HCT116 (cell line): ENCODE results near the gene DMKN.

Source experiments
- ATF3 ChIP-seq: IDR thresholded peaks from 2 replicates; pipeline ENCODE4 v1.6.1; 2012
- CTCF ChIP-seq, 3 experiments: fragments of 200-600 bp in 1 of 3; sonication (generic) in 1 of 3; IDR thresholded peaks in 2 of 3; conservative IDR thresholded peaks in 1 of 3; 2 replicates each; pipeline ENCODE4 v1.5.1; 2012 to 2017; ENCODE audit warnings: low read depth in 2 of 3, low read length in 2 of 3, antibody characterized with exemption in 1 of 3, borderline replicate concordance in 1 of 3, control low read depth in 1 of 3, mild to moderate bottlenecking in 1 of 3, mixed read lengths in 1 of 3, mixed run types in 1 of 3, moderate library complexity in 1 of 3; ENCODE audit not compliant: insufficient read depth in 1 of 3
- EZH2 ChIP-seq: fragments of 200-600 bp; sonication (generic); IDR thresholded peaks from 2 replicates; pipeline ENCODE4 v1.6.1; 2017; ENCODE audit warnings: antibody characterized with exemption, mixed run types
- POLR2A ChIP-seq: IDR thresholded peaks from 2 replicates; pipeline ENCODE4 v1.7.0; 2011; ENCODE audit warnings: borderline replicate concordance; ENCODE audit not compliant: insufficient read depth, insufficient read length; ENCODE audit errors: extremely low read depth
- RAD21 ChIP-seq: IDR thresholded peaks from 2 replicates; pipeline ENCODE4 v1.6.1; 2012; ENCODE audit warnings: low read depth, mild to moderate bottlenecking
- REST ChIP-seq: IDR thresholded peaks from 2 replicates; pipeline ENCODE4 v1.6.1; 2012; ENCODE audit warnings: low read depth
- TCF7L2 ChIP-seq: IDR thresholded peaks from 2 replicates; pipeline ENCODE4 v1.7.0; 2011; ENCODE audit warnings: borderline replicate concordance, inconsistent platforms; ENCODE audit not compliant: insufficient read depth, insufficient read length; ENCODE audit errors: extremely low read depth
- ZBTB33 ChIP-seq: IDR thresholded peaks from 2 replicates; pipeline ENCODE4 v1.6.1; 2011; ENCODE audit warnings: mild to moderate bottlenecking, low read length, moderate library complexity; ENCODE audit not compliant: insufficient replicate concordance; ENCODE audit errors: extremely low read depth
- ZFX ChIP-seq: fragments of 450-650 bp; IDR thresholded peaks from 2 replicates; pipeline ENCODE4 v1.6.1; 2017

GRCh38 chr19:35460608-35461007, 52.8 kb downstream of the DMKN start:
- no peak for TF ChIP-seq ZBTB33
- TF ChIP-seq RAD21 = no peak
- no peak for TF ChIP-seq POLR2A
- no peak for TF ChIP-seq TCF7L2
- no peak for TF ChIP-seq ATF3
- TF ChIP-seq REST = no peak
- no peak for TF ChIP-seq ZFX
- TF ChIP-seq EZH2 = no peak
- TF ChIP-seq CTCF (IDR thresholded peaks at IDR 0.05 in 2 of 3, conservative IDR thresholded peaks at IDR 0.05 in 1 of 3; ENCODE audit: borderline replicate concordance in 1 of 3, insufficient read depth in 1 of 3, low read depth in 2 of 3, low read length in 2 of 3) = no peak
